ENCODE measurements around the gene FSTL4.

DNA sequence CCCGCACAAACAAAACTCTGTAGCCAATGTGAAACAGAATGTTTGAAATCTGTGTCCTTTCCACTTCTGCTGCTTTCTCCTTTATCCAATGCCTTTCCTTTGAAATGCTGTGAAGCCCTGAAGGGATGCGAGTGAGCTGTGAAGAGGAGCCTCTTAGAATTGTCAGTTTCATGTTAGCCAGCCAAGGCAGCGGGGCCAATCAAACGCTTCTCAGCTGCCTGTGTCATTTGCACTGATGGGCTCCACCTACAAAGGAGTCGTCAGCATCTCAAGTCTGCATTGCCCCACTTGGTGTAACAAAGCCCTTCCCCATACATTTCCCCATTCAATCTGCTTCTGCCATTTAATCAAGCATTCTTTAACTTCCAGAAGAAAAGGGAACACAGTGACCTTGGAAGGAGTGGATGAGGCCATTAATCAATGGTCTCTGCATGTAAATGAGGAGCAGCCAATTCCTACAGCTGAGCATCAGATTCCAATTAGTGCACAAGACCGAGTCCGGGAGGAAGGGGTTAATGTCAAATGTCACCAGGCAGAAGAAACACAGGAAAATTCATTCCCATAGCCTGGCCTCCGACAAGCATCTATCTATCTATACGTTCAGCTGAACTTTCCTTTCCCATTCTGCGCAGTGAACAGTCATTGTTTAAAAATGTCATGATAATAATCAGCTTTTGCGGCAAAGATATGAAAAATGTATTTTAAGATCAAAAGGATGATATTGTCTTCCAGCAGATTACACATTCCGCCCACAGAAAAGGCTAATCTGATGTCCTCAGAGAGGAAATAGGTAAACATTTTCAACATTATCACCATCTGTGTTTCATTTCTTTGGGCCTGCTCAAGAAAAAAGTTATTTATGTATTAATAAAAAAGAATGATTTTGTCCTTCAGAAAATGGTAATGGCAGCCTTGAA lies 154.6 kb downstream of the FSTL4 start:
- TF ChIP-seq, protein P1, sequence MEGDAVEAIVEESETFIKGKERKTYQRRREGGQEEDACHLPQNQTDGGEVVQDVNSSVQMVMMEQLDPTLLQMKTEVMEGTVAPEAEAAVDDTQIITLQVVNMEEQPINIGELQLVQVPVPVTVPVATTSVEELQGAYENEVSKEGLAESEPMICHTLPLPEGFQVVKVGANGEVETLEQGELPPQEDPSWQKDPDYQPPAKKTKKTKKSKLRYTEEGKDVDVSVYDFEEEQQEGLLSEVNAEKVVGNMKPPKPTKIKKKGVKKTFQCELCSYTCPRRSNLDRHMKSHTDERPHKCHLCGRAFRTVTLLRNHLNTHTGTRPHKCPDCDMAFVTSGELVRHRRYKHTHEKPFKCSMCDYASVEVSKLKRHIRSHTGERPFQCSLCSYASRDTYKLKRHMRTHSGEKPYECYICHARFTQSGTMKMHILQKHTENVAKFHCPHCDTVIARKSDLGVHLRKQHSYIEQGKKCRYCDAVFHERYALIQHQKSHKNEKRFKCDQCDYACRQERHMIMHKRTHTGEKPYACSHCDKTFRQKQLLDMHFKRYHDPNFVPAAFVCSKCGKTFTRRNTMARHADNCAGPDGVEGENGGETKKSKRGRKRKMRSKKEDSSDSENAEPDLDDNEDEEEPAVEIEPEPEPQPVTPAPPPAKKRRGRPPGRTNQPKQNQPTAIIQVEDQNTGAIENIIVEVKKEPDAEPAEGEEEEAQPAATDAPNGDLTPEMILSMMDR (conservative IDR thresholded peaks at IDR 0.05; ENCODE audit: low read depth in 2 of 2) = no peak
- no peak for TF ChIP-seq JUNB (IDR thresholded peaks at IDR 0.05; ENCODE audit: unreplicated experiment)
- no peak for TF ChIP-seq POLR2AphosphoS5 (IDR thresholded peaks at IDR 0.05; ENCODE audit: low read depth)
- TF ChIP-seq EZH2phosphoT487 (IDR thresholded peaks at IDR 0.05; ENCODE audit: unreplicated experiment) = no peak
- no peak for TF ChIP-seq EZH2 (IDR thresholded peaks at IDR 0.05; ENCODE audit: low read depth, unreplicated experiment)
- TF ChIP-seq REST (IDR thresholded peaks at IDR 0.05; ENCODE audit: unreplicated experiment) = no peak
- TF ChIP-seq CREB1 (CRISPR knock-in tag; IDR thresholded peaks at IDR 0.05; ENCODE audit: low read depth) = no peak
- TF ChIP-seq ZNF331 (CRISPR knock-in tag; IDR thresholded peaks at IDR 0.05; ENCODE audit: low read depth) = no peak
